Measurements from ENCODE around the gene SUSD4.

DNA sequence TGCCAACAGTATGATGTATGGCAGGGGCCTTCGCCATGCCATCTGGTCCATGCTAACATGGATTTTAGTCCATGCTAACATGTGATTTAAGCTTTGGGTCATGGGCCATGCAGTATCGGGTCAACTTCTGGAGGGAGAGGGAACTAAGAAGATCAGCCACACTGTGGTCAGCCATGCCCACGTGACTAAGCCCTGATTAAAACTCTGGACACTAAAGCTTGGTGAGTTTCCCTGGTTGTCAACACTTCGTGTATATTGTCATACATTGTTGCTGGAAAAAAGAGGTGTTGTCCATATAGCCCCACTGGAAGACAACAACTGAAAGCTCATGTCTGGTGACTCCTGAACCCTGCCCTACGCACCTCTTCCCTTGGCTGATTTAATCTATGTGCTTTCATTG lies 90.5 kb downstream of the SUSD4 start:
- TF ChIP-seq, protein P1, sequence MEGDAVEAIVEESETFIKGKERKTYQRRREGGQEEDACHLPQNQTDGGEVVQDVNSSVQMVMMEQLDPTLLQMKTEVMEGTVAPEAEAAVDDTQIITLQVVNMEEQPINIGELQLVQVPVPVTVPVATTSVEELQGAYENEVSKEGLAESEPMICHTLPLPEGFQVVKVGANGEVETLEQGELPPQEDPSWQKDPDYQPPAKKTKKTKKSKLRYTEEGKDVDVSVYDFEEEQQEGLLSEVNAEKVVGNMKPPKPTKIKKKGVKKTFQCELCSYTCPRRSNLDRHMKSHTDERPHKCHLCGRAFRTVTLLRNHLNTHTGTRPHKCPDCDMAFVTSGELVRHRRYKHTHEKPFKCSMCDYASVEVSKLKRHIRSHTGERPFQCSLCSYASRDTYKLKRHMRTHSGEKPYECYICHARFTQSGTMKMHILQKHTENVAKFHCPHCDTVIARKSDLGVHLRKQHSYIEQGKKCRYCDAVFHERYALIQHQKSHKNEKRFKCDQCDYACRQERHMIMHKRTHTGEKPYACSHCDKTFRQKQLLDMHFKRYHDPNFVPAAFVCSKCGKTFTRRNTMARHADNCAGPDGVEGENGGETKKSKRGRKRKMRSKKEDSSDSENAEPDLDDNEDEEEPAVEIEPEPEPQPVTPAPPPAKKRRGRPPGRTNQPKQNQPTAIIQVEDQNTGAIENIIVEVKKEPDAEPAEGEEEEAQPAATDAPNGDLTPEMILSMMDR (IDR thresholded peaks at IDR 0.05) = no peak
- no peak for TF ChIP-seq POLR2A (IDR thresholded peaks at IDR 0.05)

All from adrenal gland (tissue), 5 donors.